GM19397 (cell line): ENCODE data around the gene BUB3.

Experiments
- ATAC-seq: cut with Tn5 transposase; IDR thresholded peaks from one replicate; pipeline ENCODE4 v1.9.1; 2021; ENCODE audit warnings: mild to moderate bottlenecking, moderate library complexity; ENCODE audit not compliant: unreplicated experiment

BUB3 gene

GRCh38 chr10:123202506-123202905, 48.3 kb downstream of the BUB3 start:
- no peak for ATAC-seq

GRCh38 chr10:123203393-123204126, 49.4 kb downstream of the BUB3 start:
- no peak for ATAC-seq

GRCh38 chr10:123204127-123204461, 49.9 kb downstream of the BUB3 start:
- ATAC-seq = no peak

GRCh38 chr10:123205041-123205440, 50.8 kb downstream of the BUB3 start:
- ATAC-seq = no peak

GRCh38 chr10:123212063-123212462, 57.9 kb downstream of the BUB3 start:
- no peak for ATAC-seq

GRCh38 chr10:123212640-123213039, 58.4 kb downstream of the BUB3 start:
- ATAC-seq = no peak

GRCh38 chr10:123213192-123213591, 59.0 kb downstream of the BUB3 start:
- no peak for ATAC-seq
